Heart left ventricle (tissue), 16 donors: Measurements from ENCODE around the gene ADM2. TPM values are rescaled to one million over a fixed set of nuclear protein-coding genes. Genes with fewer than 3 reads are reported as not detected.

ENCODE experiments used
- ATAC-seq, 4 donors: fragments of 200-7000 bp; cut with Tn5 transposase; one replicate each; pipeline ENCODE4 v1.9.1; 2020 to 2022; ENCODE audit warnings: moderate library complexity in 4 of 4, mild to moderate bottlenecking in 3 of 4, moderate number of reproducible peaks in 1 of 4
- DNase-seq, 5 donors: peaks; one replicate each; pipeline ENCODE4 v3.0.0-alpha.2; 2020
- H3K27ac ChIP-seq, 12 donors: fragments of 200-600 bp; sonication (generic) in 4 of 12; one replicate each; pipeline versions ENCODE4 v1.5.0 to v1.8.0; 2016 to 2022; ENCODE audit warnings: mild to moderate bottlenecking in 2 of 12
- H3K27me3 ChIP-seq, 9 donors: fragments of 200-600 bp; sonication (generic) in 2 of 9; one replicate each; pipeline versions ENCODE4 v1.5.1 to v1.8.0; 2016 to 2022; ENCODE audit warnings: mild to moderate bottlenecking in 3 of 9
- H3K36me3 ChIP-seq, 9 donors: fragments of 200-600 bp; sonication (generic) in 2 of 9; one replicate each; pipeline versions ENCODE4 v1.5.0 to v1.8.0; 2018 to 2022; ENCODE audit warnings: mild to moderate bottlenecking in 2 of 9
- H3K4me1 ChIP-seq, 12 donors: fragments of 200-600 bp; sonication (generic) in 4 of 12; one replicate each; pipeline versions ENCODE4 v1.5.0 to v1.8.0; 2016 to 2022; ENCODE audit warnings: mild to moderate bottlenecking in 3 of 12
- H3K4me3 ChIP-seq, 12 donors: fragments of 200-600 bp; sonication (generic) in 4 of 12; one replicate each; pipeline versions ENCODE4 v1.5.0 to v1.8.0; 2017 to 2022; ENCODE audit warnings: mild to moderate bottlenecking in 9 of 12, moderate library complexity in 4 of 12
- H3K9me3 ChIP-seq, 12 donors: fragments of 200-600 bp; sonication (generic) in 4 of 12; one replicate each; pipeline versions ENCODE4 v1.5.0 to v1.8.0; 2016 to 2022; ENCODE audit warnings: mild to moderate bottlenecking in 1 of 12
- CTCF ChIP-seq, 12 donors: fragments of 200-600 bp; sonication (generic) in 4 of 12; IDR thresholded peaks; one replicate each; pipeline versions ENCODE4 v1.5.0 to v1.8.0; 2018 to 2022; ENCODE audit warnings: antibody characterized with exemption in 12 of 12, mild to moderate bottlenecking in 5 of 12
- POLR2A ChIP-seq, 2 donors: fragments of 450-650 bp; IDR thresholded peaks; one replicate each; pipeline ENCODE4 v1.6.1; 2017; ENCODE audit warnings: antibody characterized with exemption in 2 of 2, mild to moderate bottlenecking in 2 of 2, moderate library complexity in 2 of 2
- WGBS, 4 donors: extraction: QIAGEN DNeasy Blood & Tissue Kit in 2 of 4; methylation state at CpG; one replicate each; pipeline versions ENCODE4 v1.1.5 to v1.1.7; 2013 to 2018; 5-methylcytosine and 5-hydroxymethylcytosine counted together
- intact Hi-C, 10 donors: fragments of 100-400 bp; cut with DNase I; formaldehyde crosslinking; loops; one replicate each; pipeline versions ENCODE4 v1.11.1 to v1.14.2; 2022
- polyA plus RNA-seq, 2 donors: library from polyadenylated mRNA; stranded (reverse); fragments of 200-250 nt; gene quantifications; one replicate each; pipeline ENCODE4 v1.2.3, GENCODE V29; 2013
- total RNA-seq, 9 donors: library from RNA; depleted of rRNA in 2 of 9; stranded (reverse); fragments of >200 nt in 2 of 9; fragmentation: NEBNext Ultra II Directional in 3 of 9; extraction: Animal tissue kit (Norgen Biotek cat#: 25700) in 3 of 9; gene quantifications; one replicate each; pipeline versions ENCODE4 v1.1.0 to v1.2.4, GENCODE V29; 2016 to 2023
- donor health status: ischemic (EF 13 %, LVEDD 7.1; RV severe dilation, severe dysfunction).
- donor health status: healthy with polysubstance abuse.
- donor health status: DM: no; HTN: yes; CAD: no.
- donor health status: DM: no; HTN: no; CAD: no.
- donor health status: ischemic (EF 25% LVEDD 6.9; RV normal size, moderate dysfunction).
- donor health status: ischemic (EF 25% LVEDD 5.7; RV mildly dilated, moderate dysfunction).
- donor health status: healthy.
- donor health status: DM: yes; HTN: yes; CAD: no.
- donor health status: ischemic (EF 35%, LVEDD 5.7; RV mildly dilated, moderate dysfunction).
- donor health status: nonischemic (EF 11% LVEDD 7.7; RV severe dilation, severe dysfunction).
- donor health status: DM: yes; HTN: yes; CAD: no.
- donor health status: PGD.
- donor health status: ischemic (EF 29% LVEDD 5.4; RV normal size, mild dysfunction).
- donor health status: nonischemic (EF 23%, LVEDD 6.1; RV moderate dilation, normal function).

The ADM2 gene
- total and polyA plus RNA-seq, 11 donors = 0.04 to 0.67 (median 0.20) TPM; not detected in 7

DNA sequence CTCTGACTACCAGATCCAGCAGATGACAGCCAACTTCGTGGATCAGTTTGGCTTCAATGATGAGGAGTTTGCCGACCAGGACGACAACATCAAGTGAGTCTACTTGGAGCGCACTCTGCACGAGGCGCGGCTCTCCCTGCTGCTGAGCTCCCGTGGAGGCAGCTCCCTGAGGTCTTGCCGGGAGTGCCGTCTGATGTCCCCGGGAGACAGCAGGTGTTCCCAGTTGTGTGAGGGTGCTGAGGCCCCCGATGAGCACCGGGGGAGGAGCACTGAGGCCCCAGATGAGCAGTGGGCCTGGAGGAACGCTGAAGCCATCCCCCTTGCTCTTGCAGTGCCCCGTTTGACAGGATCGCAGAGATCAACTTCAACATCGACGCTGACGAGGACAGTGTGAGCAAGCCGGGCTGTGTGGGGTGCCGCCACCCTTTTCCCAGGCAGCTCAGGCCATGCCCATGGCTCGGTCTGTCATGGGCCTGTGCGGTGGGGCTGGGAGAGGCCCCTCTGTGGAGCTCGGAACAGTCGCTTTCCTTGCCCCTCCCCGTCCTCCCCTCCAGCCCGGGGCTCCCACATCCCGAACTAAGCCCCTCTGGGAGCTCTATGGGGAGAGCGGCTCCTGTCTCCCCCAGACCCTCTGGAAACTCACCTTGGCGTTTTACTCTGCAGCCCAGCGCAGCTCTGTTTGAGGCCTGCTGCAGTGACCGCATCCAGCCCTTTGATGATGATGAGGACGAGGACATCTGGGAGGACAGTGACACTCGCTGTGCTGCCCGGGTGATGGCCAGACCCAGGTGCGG lies 43.6 kb upstream of the ADM2 start:
- DNase-seq = peak in 1 of 5 donors; percentile 60
- H3K27me3 ChIP-seq = no peaks in the 10 kb centered on the region

GRCh38 chr22:50438305-50439275 lies 42.8 kb upstream of the ADM2 start:
- H3K4me3 ChIP-seq = no peak overlapping the region
- H3K27me3 ChIP-seq = no peaks in the 10 kb centered on the region
- no peak overlapping the region for H3K27ac ChIP-seq
- no peaks in the 10 kb centered on the region for H3K9me3 ChIP-seq
- peaks cover 0 to 79% (median 65%) of the 10 kb centered on the region in 9 donors for H3K36me3 ChIP-seq
- H3K4me1 ChIP-seq = no peaks in the 10 kb centered on the region
- intact Hi-C loops = loop anchor here in 1 of 10 donors (10.0 kb wide), 1 partner anchor 56 kb away; no protein-coding TSS in a partner anchor
- ATAC-seq = no peak
- TF ChIP-seq CTCF (IDR thresholded peaks at IDR 0.05) (no peak), POLR2A (IDR thresholded peaks at IDR 0.05) (no peak)
- peak in 2 of 5 donors; percentile 22 to 52 for DNase-seq
- 89 to 94% (median 91%) methylated on average over 26 to 34 of the region's 34 CpGs for WGBS, 4 donors

More for the DNA sequence above, 43.6 kb upstream of the ADM2 start:
- no peak for ATAC-seq
- no peak overlapping the region for H3K4me3 ChIP-seq
- H3K9me3 ChIP-seq = no peaks in the 10 kb centered on the region
- H3K27ac ChIP-seq = no peak overlapping the region
- no peak for TF ChIP-seq POLR2A (IDR thresholded peaks at IDR 0.05)
- no peak for TF ChIP-seq CTCF (IDR thresholded peaks at IDR 0.05)
- H3K4me1 ChIP-seq = no peaks in the 10 kb centered on the region
- 85 to 91% (median 89%) methylated on average over 29 to 36 of the region's 36 CpGs for WGBS, 4 donors
- intact Hi-C loops = loop anchor here in 1 of 10 donors (10.0 kb wide), 1 partner anchor 57 kb away; no protein-coding TSS in a partner anchor
- peaks cover 0 to 78% (median 68%) of the 10 kb centered on the region in 9 donors for H3K36me3 ChIP-seq

DNA sequence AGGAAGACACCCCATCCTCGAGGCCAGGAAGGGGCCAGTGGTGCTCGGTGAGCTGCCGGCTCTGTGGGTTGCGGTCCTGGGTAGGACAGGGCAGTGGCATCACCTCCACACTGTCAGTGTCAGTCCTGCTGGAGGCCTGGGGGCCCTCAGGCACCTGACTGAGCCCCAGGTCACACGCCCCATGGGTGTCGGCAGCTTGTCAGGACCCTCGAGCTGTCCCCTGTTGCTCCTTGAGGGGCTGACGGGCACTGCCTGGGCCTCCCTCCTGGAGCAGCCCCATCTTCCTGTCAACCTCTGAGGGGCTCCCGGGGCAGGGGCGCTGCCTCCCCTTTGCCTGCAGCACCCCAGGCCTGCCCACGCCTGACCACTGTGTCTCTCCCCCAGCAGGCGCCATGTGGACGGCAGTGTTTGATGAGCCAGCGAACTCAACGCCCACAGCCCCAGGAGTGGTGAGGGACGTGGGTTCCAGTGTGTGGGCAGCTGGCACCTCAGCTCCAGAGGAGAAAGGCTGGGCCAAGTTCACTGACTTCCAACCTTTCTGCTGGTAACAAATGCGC lies 42.0 kb upstream of the ADM2 start:
- Histone ChIP-seq H3K36me3 (peaks cover 0 to 86% (median 65%) of the 10 kb centered on the region in 9 donors), H3K4me1 (peaks cover 0 to 6% (median 0%) of the 10 kb centered on the region in 12 donors), H3K4me3 (no peak overlapping the region), H3K27ac (no peak overlapping the region), H3K9me3 (no peaks in the 10 kb centered on the region), H3K27me3 (no peaks in the 10 kb centered on the region)
- no peak for TF ChIP-seq CTCF (IDR thresholded peaks at IDR 0.05)
- intact Hi-C loops = loop anchor here in 1 of 10 donors (10.0 kb wide), 1 partner anchor 55 kb away; no protein-coding TSS in a partner anchor
- DNase-seq (peak in 2 of 5 donors; percentile 21 to 61), ATAC-seq (no peak)
- WGBS, 4 donors = 79 to 91% (median 90%) methylated on average over 2 to 17 of the region's 17 CpGs
